Bronchial epithelial cell (primary cell): ENCODE results near the gene DISC1. TPM values are rescaled to one million over a fixed set of nuclear protein-coding genes. Genes with fewer than 3 reads are reported as not detected.

Source experiments
- DNase-seq: peaks from one replicate; pipeline ENCODE4 v3.0.0-alpha.2; 2010; ENCODE audit warnings: low read depth
- FAIRE-seq: peaks from 2 replicates; lab custom pipeline; 2011; peaks lifted over from hg19 to GRCh38; lab: Jason Lieb, UNC
- H3K27me3 ChIP-seq: 2 replicates; pipeline ENCODE4 v1.5.1; 2011; ENCODE audit warnings: low read length; ENCODE audit not compliant: control insufficient read depth, insufficient read depth
- H3K36me3 ChIP-seq: 2 replicates; pipeline ENCODE4 v1.5.1; 2011; ENCODE audit warnings: low read length; ENCODE audit not compliant: control insufficient read depth, insufficient read depth
- H3K4me3 ChIP-seq: 2 replicates; pipeline ENCODE4 v1.5.1; 2011; ENCODE audit warnings: mild to moderate bottlenecking, low read depth, low read length, control low read depth
- total RNA-seq: library from RNA; depleted of rRNA; stranded (reverse); fragments of >200 nt; gene quantifications from 2 replicates; pipeline ENCODE4 v1.2.1, GENCODE V29; 2014
- TF ChIP-seq, protein P1 (sequence below): IDR thresholded peaks from 2 replicates; pipeline ENCODE4 v1.5.1; 2011; ENCODE audit warnings: mild to moderate bottlenecking, moderate library complexity, low read length, control low read depth, inconsistent platforms; ENCODE audit not compliant: insufficient read depth, severe bottlenecking

The DISC1 gene
- total RNA-seq, 1 donor from 2014 or later: 0.79 TPM

- TF ChIP-seq, protein P1, sequence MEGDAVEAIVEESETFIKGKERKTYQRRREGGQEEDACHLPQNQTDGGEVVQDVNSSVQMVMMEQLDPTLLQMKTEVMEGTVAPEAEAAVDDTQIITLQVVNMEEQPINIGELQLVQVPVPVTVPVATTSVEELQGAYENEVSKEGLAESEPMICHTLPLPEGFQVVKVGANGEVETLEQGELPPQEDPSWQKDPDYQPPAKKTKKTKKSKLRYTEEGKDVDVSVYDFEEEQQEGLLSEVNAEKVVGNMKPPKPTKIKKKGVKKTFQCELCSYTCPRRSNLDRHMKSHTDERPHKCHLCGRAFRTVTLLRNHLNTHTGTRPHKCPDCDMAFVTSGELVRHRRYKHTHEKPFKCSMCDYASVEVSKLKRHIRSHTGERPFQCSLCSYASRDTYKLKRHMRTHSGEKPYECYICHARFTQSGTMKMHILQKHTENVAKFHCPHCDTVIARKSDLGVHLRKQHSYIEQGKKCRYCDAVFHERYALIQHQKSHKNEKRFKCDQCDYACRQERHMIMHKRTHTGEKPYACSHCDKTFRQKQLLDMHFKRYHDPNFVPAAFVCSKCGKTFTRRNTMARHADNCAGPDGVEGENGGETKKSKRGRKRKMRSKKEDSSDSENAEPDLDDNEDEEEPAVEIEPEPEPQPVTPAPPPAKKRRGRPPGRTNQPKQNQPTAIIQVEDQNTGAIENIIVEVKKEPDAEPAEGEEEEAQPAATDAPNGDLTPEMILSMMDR: no peak
- H3K4me3 ChIP-seq: no peak overlapping the region
- FAIRE-seq: no peak
Observed at GRCh38 chr1:232066521-232066920, 439.9 kb downstream of the DISC1 start.

DNA sequence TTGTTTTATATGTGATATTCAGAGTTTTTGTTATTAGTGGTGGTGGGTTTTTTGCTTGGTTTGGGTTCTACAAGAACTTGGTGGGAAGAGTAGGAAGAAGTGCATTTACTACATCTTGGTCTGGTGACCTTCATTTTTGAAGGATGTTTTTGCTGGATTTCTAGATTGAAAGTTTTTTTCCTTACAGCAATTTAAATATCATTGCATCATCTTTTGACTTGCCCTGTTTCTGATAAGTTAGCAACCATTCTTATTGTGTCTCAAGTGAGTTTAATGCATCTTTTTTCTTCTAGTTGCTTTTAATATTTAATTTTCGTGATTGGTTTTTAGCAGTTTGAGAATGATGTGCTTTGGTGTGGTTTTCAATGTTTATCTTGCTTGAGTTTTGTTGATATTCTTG lies 447.7 kb downstream of the DISC1 start:
- peaks cover 3% of the 10 kb centered on the region for H3K27me3 ChIP-seq
- TF ChIP-seq, protein P1: no peak
- DNase-seq (no peak), FAIRE-seq (no peak)
- no peaks in the 10 kb centered on the region for H3K36me3 ChIP-seq
- no peak overlapping the region for H3K4me3 ChIP-seq

More at GRCh38 chr1:232066521-232066920, 439.9 kb downstream of the DISC1 start:
- DNase-seq: no peak
- Histone ChIP-seq H3K27me3 (no peaks in the 10 kb centered on the region), H3K36me3 (no peaks in the 10 kb centered on the region)

- FAIRE-seq (no peak), DNase-seq (no peak)
- no peaks in the 10 kb centered on the region for H3K36me3 ChIP-seq
- no peak overlapping the region for H3K4me3 ChIP-seq
- H3K27me3 ChIP-seq: peaks cover 3% of the 10 kb centered on the region
- TF ChIP-seq, protein P1: no peak
Observed at GRCh38 chr1:232077809-232078208, 451.2 kb downstream of the DISC1 start.

DNA sequence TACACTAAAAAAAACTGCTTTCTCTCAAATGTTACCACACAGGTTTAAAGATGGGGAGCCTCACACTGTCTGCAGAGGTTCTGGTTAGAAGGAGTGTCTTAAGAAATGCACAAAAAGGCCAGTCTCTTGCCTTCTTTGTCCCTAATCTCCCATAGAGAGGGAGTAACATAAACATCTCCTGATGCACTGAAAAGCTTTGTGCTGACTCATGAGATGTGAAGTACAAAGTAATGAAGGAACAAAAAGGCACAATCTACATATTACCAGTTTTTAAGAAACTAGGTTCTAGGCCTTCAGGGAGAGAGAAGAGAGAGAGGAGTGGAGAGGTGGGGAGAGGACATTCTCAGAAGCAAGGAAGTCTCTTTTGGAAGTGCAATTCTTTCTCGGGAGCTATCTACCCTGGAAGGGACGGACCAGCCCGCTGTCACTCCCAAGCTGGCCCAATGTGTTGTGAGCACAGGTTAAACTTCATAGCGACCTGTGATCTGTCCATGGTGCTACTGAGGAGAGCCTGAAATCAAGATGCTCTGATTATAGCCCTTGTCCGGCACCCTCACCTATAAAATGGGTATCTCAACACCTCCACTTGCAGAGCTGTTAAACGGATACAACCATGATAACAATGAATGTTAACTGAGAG lies 458.1 kb downstream of the DISC1 start:
- FAIRE-seq: no peak
- Histone ChIP-seq H3K36me3 (no peaks in the 10 kb centered on the region), H3K27me3 (no peaks in the 10 kb centered on the region), H3K4me3 (no peak overlapping the region)
- DNase-seq: peak; percentile 35
- TF ChIP-seq, protein P1: no peak

- Histone ChIP-seq H3K36me3 (no peaks in the 10 kb centered on the region), H3K27me3 (no peaks in the 10 kb centered on the region), H3K4me3 (no peak overlapping the region)
- FAIRE-seq: no peak
- no peak for DNase-seq
- TF ChIP-seq, protein P1: no peak
Observed at GRCh38 chr1:232090816-232091215, 464.2 kb downstream of the DISC1 start.

Other genes with a start within 250 kb of the DISC1 start
- 31.9 and 44.0 TPM in 2 replicates for gene EGLN1, start 204.5 kb upstream of the DISC1 start, total RNA-seq
- gene TSNAX, start 98.1 kb upstream of the DISC1 start, total RNA-seq: 27.1 and 30.3 TPM in 2 replicates